GM12874 (cell line): ENCODE measurements around the gene LSS.

ENCODE experiments used
- CTCF ChIP-seq: IDR thresholded peaks from 2 replicates; pipeline ENCODE4 v1.5.1; 2011; ENCODE audit warnings: low read depth, mild to moderate bottlenecking, control low read depth, low read length, moderate library complexity; ENCODE audit not compliant: insufficient read depth

Gene LSS

GRCh38 chr21:46211376-46211775, 17.2 kb downstream of the LSS start:
- TF ChIP-seq CTCF: no peak

- no peak for TF ChIP-seq CTCF
Measured at GRCh38 chr21:46210378-46211136, 18.0 kb downstream of the LSS start.

- no peak for TF ChIP-seq CTCF
Measured at GRCh38 chr21:46208761-46209721, 19.5 kb downstream of the LSS start.

- no peak for TF ChIP-seq CTCF
Measured at GRCh38 chr21:46207920-46208591, 20.5 kb downstream of the LSS start.

- no peak for TF ChIP-seq CTCF
Measured at GRCh38 chr21:46207006-46207919, 21.3 kb downstream of the LSS start.

GRCh38 chr21:46206163-46207005, 22.2 kb downstream of the LSS start:
- no peak for TF ChIP-seq CTCF
